Thyroid gland (tissue), 4 donors: ENCODE data around the gene RELT. TPM values are rescaled to one million over a fixed set of nuclear protein-coding genes. Genes with fewer than 3 reads are reported as not detected.

Experiments used
- DNase-seq, 2 donors: peaks; one replicate each; pipeline ENCODE4 v3.0.0-alpha.2; 2019
- H3K27ac ChIP-seq, 3 donors: fragments of 200-600 bp; sonication (generic); 1 replicate in 2 of 3; 2 replicates in 1 of 3; pipeline ENCODE4 v1.5.1; 2016 to 2019; ENCODE audit warnings: mild to moderate bottlenecking in 1 of 3, moderate library complexity in 1 of 3
- H3K27me3 ChIP-seq: fragments of 200-600 bp; sonication (generic); one replicate; pipeline ENCODE4 v1.5.1; 2019
- H3K36me3 ChIP-seq, 2 donors: fragments of 200-600 bp; sonication (generic); one replicate each; pipeline ENCODE4 v1.5.1; 2016 to 2019
- H3K4me1 ChIP-seq, 2 donors: fragments of 200-600 bp; sonication (generic); one replicate each; pipeline ENCODE4 v1.5.1; 2017 to 2019
- H3K4me3 ChIP-seq, 3 donors: fragments of 200-600 bp; sonication (generic); replicated peaks in 1 of 3; 1 replicate in 2 of 3; 2 replicates in 1 of 3; pipeline ENCODE4 v1.5.1; 2016; ENCODE audit warnings: mild to moderate bottlenecking in 1 of 3
- H3K9me3 ChIP-seq: fragments of 200-600 bp; sonication (generic); one replicate; pipeline ENCODE4 v1.5.1; 2017
- CTCF ChIP-seq, 6 experiments: fragments of 200-600 bp in 3 of 6; fragments of 450-650 bp in 3 of 6; sonication (generic) in 3 of 6; IDR thresholded peaks; one replicate each; pipeline ENCODE4 v1.5.1; 2016 to 2019; ENCODE audit warnings: antibody characterized with exemption in 6 of 6, mild to moderate bottlenecking in 2 of 6, inconsistent platforms in 1 of 6, moderate library complexity in 1 of 6
- POLR2A ChIP-seq, 2 donors: fragments of 450-650 bp; IDR thresholded peaks; one replicate each; pipeline ENCODE4 v1.6.1; 2017; ENCODE audit warnings: antibody characterized with exemption in 2 of 2, mild to moderate bottlenecking in 2 of 2, moderate library complexity in 1 of 2
- WGBS, 2 donors: methylation state at CpG; one replicate each; pipeline ENCODE4 v1.1.5; 2017; 5-methylcytosine and 5-hydroxymethylcytosine counted together
- intact Hi-C: fragments of 100-400 bp; cut with DNase I; formaldehyde crosslinking; loops from one replicate; pipeline ENCODE4 v1.15.1; 2023
- total RNA-seq, 4 donors: library from RNA; depleted of rRNA; stranded (reverse); fragments of >200 nt; gene quantifications; one replicate each; pipeline ENCODE4 v1.2.3, GENCODE V29; 2016

Gene RELT
- total RNA-seq, 4 donors from 2014 or later = 1.6 to 3.5 (median 1.9) TPM

- WGBS, 2 donors = 88 to 92% methylated on average over 7 of the region's 7 CpGs
- intact Hi-C loops = loop anchor here (5.0 kb wide), 2 partner anchors 48 to 93 kb away; no protein-coding TSS in a partner anchor
- TF ChIP-seq POLR2A (IDR thresholded peaks at IDR 0.05) (no peak), CTCF (IDR thresholded peaks at IDR 0.05) (no peak)
- Histone ChIP-seq H3K27ac (no peak overlapping the region), H3K4me1 (peaks cover 5 to 16% of the 10 kb centered on the region in 2 donors), H3K9me3 (no peaks in the 10 kb centered on the region), H3K27me3 (no peaks in the 10 kb centered on the region), H3K4me3 (no peak overlapping the region), H3K36me3 (no peaks in the 10 kb centered on the region)
- no peak for DNase-seq
Observed at GRCh38 chr11:73389916-73390315, 13.7 kb downstream of the RELT start.

GRCh38 chr11:73390601-73391565 lies 14.7 kb downstream of the RELT start:
- Histone ChIP-seq H3K4me3 (no peak overlapping the region), H3K4me1 (peaks cover 5 to 15% of the 10 kb centered on the region in 2 donors), H3K27ac (no peak overlapping the region), H3K27me3 (no peaks in the 10 kb centered on the region), H3K36me3 (no peaks in the 10 kb centered on the region), H3K9me3 (no peaks in the 10 kb centered on the region)
- WGBS, 2 donors = 72 to 89% methylated on average over 3 to 6 of the region's 12 CpGs
- intact Hi-C loops = loop anchor here (5.0 kb wide), 2 partner anchors 49 to 94 kb away; no protein-coding TSS in a partner anchor
- TF ChIP-seq CTCF (IDR thresholded peaks at IDR 0.05) = no peak
- TF ChIP-seq POLR2A (IDR thresholded peaks at IDR 0.05) = no peak
- no peak for DNase-seq

- Histone ChIP-seq H3K36me3 (no peaks in the 10 kb centered on the region), H3K9me3 (no peaks in the 10 kb centered on the region), H3K27me3 (no peaks in the 10 kb centered on the region), H3K27ac (no peak overlapping the region), H3K4me1 (peaks cover 5 to 11% of the 10 kb centered on the region in 2 donors), H3K4me3 (no peak overlapping the region)
- intact Hi-C loops = loop anchor here (5.0 kb wide), 2 partner anchors 49 to 94 kb away; no protein-coding TSS in a partner anchor
- WGBS, 2 donors = 92 to 96% methylated on average over 10 of the region's 10 CpGs
- no peak for DNase-seq
- TF ChIP-seq CTCF (IDR thresholded peaks at IDR 0.05) (no peak), POLR2A (IDR thresholded peaks at IDR 0.05) (no peak)
Observed at GRCh38 chr11:73391665-73392064, 15.5 kb downstream of the RELT start.

- Histone ChIP-seq H3K4me3 (no peak overlapping the region), H3K36me3 (no peaks in the 10 kb centered on the region), H3K4me1 (peaks cover 3 to 10% of the 10 kb centered on the region in 2 donors), H3K27ac (no peak overlapping the region), H3K9me3 (no peaks in the 10 kb centered on the region), H3K27me3 (no peaks in the 10 kb centered on the region)
- DNase-seq = no peak
- 93 to 96% methylated on average over 12 to 15 of the region's 31 CpGs for WGBS, 2 donors
- TF ChIP-seq POLR2A (IDR thresholded peaks at IDR 0.05) = no peak
- TF ChIP-seq CTCF (IDR thresholded peaks at IDR 0.05) = no peak
- intact Hi-C loops = loop anchor here (5.0 kb wide), 2 partner anchors 50 to 95 kb away; no protein-coding TSS in a partner anchor
Observed at GRCh38 chr11:73392108-73393010, 16.2 kb downstream of the RELT start.
